Activated gamma-delta T cell (primary cell): ENCODE data around the gene HNF1B.

Source experiments
- DNase-seq: peaks from one replicate; lab custom pipeline; 2025; lab: John Stamatoyannopoulos, UW

The HNF1B gene

GRCh38 chr17:37735165-37735564, 9.7 kb downstream of the HNF1B start:
- DNase-seq: no peak

- no peak for DNase-seq
Measured at GRCh38 chr17:37732316-37732715, 12.5 kb downstream of the HNF1B start.

GRCh38 chr17:37731056-37731455, 13.8 kb downstream of the HNF1B start:
- no peak for DNase-seq

GRCh38 chr17:37729905-37730304, 15.0 kb downstream of the HNF1B start:
- DNase-seq: no peak

GRCh38 chr17:37726891-37727675, 17.8 kb downstream of the HNF1B start:
- DNase-seq: no peak

- DNase-seq: no peak
Measured at GRCh38 chr17:37726248-37726647, 18.6 kb downstream of the HNF1B start.

- DNase-seq: no peak
Measured at GRCh38 chr17:37725601-37726146, 19.2 kb downstream of the HNF1B start.

GRCh38 chr17:37725021-37725595, 19.8 kb downstream of the HNF1B start:
- no peak for DNase-seq

GRCh38 chr17:37720989-37721388, 23.9 kb downstream of the HNF1B start:
- no peak for DNase-seq

- DNase-seq: no peak
Measured at GRCh38 chr17:37719866-37720265, 25.0 kb downstream of the HNF1B start.

GRCh38 chr17:37718324-37719048, 26.4 kb downstream of the HNF1B start:
- no peak for DNase-seq

GRCh38 chr17:37717627-37718323, 27.1 kb downstream of the HNF1B start:
- DNase-seq: no peak

- no peak for DNase-seq
Measured at GRCh38 chr17:37714897-37715296, 30.0 kb downstream of the HNF1B start.

- DNase-seq: no peak
Measured at GRCh38 chr17:37713624-37714023, 31.2 kb downstream of the HNF1B start.

- DNase-seq: no peak
Measured at GRCh38 chr17:37713028-37713431, 31.8 kb downstream of the HNF1B start.

- DNase-seq: no peak
Measured at GRCh38 chr17:37711113-37711512, 33.7 kb downstream of the HNF1B start.

- DNase-seq: no peak
Measured at GRCh38 chr17:37710344-37710886, 34.4 kb downstream of the HNF1B start.

- DNase-seq: no peak
Measured at GRCh38 chr17:37708616-37709212, 36.1 kb downstream of the HNF1B start.

- DNase-seq: no peak
Measured at GRCh38 chr17:37708008-37708615, 36.7 kb downstream of the HNF1B start.

- no peak for DNase-seq
Measured at GRCh38 chr17:37706446-37706845, 38.4 kb downstream of the HNF1B start.

GRCh38 chr17:37702598-37702997, 42.3 kb downstream of the HNF1B start:
- DNase-seq: no peak
